Measurements from ENCODE around the gene CRIP3.

GRCh38 chr6:43278524-43279078, 30.0 kb downstream of the CRIP3 start:
- TF ChIP-seq, protein P1, sequence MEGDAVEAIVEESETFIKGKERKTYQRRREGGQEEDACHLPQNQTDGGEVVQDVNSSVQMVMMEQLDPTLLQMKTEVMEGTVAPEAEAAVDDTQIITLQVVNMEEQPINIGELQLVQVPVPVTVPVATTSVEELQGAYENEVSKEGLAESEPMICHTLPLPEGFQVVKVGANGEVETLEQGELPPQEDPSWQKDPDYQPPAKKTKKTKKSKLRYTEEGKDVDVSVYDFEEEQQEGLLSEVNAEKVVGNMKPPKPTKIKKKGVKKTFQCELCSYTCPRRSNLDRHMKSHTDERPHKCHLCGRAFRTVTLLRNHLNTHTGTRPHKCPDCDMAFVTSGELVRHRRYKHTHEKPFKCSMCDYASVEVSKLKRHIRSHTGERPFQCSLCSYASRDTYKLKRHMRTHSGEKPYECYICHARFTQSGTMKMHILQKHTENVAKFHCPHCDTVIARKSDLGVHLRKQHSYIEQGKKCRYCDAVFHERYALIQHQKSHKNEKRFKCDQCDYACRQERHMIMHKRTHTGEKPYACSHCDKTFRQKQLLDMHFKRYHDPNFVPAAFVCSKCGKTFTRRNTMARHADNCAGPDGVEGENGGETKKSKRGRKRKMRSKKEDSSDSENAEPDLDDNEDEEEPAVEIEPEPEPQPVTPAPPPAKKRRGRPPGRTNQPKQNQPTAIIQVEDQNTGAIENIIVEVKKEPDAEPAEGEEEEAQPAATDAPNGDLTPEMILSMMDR (IDR thresholded peaks at IDR 0.05; ENCODE audit: insufficient read depth, low read length, poor library complexity, severe bottlenecking), result no peak
- no peak for TF ChIP-seq EZH2phosphoT487 (conservative IDR thresholded peaks at IDR 0.05; ENCODE audit: low read length)

Data from SU-DHL-6 (cell line).